ENCODE results near the gene PSMA6.

DNA sequence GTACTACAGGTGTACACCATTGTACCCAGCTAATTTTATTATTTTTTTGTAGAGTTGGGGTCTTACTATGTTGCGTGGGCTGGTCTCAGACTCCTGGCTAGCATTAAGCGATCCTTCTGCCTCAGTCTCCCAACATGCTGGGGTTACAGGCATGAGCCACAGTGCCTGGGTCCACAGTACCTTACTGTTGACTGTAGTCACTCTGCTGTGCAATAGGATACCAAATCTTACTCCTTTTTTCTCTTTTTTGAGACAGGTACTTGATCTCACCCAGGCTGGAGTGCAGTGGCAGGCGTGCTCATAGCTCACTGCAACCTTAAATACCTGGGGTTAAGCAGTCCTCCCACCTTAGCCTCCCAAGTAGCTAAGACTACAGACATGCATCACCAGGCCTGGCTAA, 25.6 kb downstream of the PSMA6 start:
- no peak for TF ChIP-seq SRF (IDR thresholded peaks at IDR 0.05; ENCODE audit: low read depth in 2 of 2, low read length in 2 of 2)
- TF ChIP-seq, protein P1, sequence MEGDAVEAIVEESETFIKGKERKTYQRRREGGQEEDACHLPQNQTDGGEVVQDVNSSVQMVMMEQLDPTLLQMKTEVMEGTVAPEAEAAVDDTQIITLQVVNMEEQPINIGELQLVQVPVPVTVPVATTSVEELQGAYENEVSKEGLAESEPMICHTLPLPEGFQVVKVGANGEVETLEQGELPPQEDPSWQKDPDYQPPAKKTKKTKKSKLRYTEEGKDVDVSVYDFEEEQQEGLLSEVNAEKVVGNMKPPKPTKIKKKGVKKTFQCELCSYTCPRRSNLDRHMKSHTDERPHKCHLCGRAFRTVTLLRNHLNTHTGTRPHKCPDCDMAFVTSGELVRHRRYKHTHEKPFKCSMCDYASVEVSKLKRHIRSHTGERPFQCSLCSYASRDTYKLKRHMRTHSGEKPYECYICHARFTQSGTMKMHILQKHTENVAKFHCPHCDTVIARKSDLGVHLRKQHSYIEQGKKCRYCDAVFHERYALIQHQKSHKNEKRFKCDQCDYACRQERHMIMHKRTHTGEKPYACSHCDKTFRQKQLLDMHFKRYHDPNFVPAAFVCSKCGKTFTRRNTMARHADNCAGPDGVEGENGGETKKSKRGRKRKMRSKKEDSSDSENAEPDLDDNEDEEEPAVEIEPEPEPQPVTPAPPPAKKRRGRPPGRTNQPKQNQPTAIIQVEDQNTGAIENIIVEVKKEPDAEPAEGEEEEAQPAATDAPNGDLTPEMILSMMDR (IDR thresholded peaks at IDR 0.05 in 2 of 3, conservative IDR thresholded peaks at IDR 0.05 in 1 of 3; ENCODE audit: control insufficient read depth in 2 of 3, extremely low read depth in 1 of 3, insufficient read depth in 1 of 3, low read depth in 3 of 3, low read length in 3 of 3), result no peak
- no peak for TF ChIP-seq CBX3 (IDR thresholded peaks at IDR 0.05; ENCODE audit: borderline replicate concordance, low read depth)
- no peak for TF ChIP-seq YBX1 (IDR thresholded peaks at IDR 0.05)
- no peak for TF ChIP-seq RCOR1 (conservative IDR thresholded peaks at IDR 0.05; ENCODE audit: low read depth, low read length)
- TF ChIP-seq, protein P2, sequence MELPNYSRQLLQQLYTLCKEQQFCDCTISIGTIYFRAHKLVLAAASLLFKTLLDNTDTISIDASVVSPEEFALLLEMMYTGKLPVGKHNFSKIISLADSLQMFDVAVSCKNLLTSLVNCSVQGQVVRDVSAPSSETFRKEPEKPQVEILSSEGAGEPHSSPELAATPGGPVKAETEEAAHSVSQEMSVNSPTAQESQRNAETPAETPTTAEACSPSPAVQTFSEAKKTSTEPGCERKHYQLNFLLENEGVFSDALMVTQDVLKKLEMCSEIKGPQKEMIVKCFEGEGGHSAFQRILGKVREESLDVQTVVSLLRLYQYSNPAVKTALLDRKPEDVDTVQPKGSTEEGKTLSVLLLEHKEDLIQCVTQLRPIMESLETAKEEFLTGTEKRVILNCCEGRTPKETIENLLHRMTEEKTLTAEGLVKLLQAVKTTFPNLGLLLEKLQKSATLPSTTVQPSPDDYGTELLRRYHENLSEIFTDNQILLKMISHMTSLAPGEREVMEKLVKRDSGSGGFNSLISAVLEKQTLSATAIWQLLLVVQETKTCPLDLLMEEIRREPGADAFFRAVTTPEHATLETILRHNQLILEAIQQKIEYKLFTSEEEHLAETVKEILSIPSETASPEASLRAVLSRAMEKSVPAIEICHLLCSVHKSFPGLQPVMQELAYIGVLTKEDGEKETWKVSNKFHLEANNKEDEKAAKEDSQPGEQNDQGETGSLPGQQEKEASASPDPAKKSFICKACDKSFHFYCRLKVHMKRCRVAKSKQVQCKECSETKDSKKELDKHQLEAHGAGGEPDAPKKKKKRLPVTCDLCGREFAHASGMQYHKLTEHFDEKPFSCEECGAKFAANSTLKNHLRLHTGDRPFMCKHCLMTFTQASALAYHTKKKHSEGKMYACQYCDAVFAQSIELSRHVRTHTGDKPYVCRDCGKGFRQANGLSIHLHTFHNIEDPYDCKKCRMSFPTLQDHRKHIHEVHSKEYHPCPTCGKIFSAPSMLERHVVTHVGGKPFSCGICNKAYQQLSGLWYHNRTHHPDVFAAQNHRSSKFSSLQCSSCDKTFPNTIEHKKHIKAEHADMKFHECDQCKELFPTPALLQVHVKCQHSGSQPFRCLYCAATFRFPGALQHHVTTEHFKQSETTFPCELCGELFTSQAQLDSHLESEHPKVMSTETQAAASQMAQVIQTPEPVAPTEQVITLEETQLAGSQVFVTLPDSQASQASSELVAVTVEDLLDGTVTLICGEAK (IDR thresholded peaks at IDR 0.05; ENCODE audit: borderline replicate concordance), result no peak
- no peak for TF ChIP-seq POLR2A (IDR thresholded peaks at IDR 0.05; ENCODE audit: low read depth, low read length)
- no peak for TF ChIP-seq JUNB (IDR thresholded peaks at IDR 0.05)
- TF ChIP-seq CREM (IDR thresholded peaks at IDR 0.05; ENCODE audit: low read depth), result no peak
- no peak for TF ChIP-seq ZBED1 (IDR thresholded peaks at IDR 0.05; ENCODE audit: borderline replicate concordance)
- TF ChIP-seq, protein P3, sequence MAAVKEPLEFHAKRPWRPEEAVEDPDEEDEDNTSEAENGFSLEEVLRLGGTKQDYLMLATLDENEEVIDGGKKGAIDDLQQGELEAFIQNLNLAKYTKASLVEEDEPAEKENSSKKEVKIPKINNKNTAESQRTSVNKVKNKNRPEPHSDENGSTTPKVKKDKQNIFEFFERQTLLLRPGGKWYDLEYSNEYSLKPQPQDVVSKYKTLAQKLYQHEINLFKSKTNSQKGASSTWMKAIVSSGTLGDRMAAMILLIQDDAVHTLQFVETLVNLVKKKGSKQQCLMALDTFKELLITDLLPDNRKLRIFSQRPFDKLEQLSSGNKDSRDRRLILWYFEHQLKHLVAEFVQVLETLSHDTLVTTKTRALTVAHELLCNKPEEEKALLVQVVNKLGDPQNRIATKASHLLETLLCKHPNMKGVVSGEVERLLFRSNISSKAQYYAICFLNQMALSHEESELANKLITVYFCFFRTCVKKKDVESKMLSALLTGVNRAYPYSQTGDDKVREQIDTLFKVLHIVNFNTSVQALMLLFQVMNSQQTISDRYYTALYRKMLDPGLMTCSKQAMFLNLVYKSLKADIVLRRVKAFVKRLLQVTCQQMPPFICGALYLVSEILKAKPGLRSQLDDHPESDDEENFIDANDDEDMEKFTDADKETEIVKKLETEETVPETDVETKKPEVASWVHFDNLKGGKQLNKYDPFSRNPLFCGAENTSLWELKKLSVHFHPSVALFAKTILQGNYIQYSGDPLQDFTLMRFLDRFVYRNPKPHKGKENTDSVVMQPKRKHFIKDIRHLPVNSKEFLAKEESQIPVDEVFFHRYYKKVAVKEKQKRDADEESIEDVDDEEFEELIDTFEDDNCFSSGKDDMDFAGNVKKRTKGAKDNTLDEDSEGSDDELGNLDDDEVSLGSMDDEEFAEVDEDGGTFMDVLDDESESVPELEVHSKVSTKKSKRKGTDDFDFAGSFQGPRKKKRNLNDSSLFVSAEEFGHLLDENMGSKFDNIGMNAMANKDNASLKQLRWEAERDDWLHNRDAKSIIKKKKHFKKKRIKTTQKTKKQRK (IDR thresholded peaks at IDR 0.05; ENCODE audit: low read depth, low read length), result no peak

Measured in GM12878 (cell line).